Hippocampal formation (tissue), 2 donors: ENCODE data around the gene COL9A3.
A peak's percentile ranks its signal among the peaks of the same experiment; 100 is the strongest.

Experiments used
- DNase-seq, 2 donors: peaks; one replicate each; lab custom pipeline; 2025; lab: John Stamatoyannopoulos, UW

COL9A3 gene

GRCh38 chr20:62778601-62779416, 38.0 kb upstream of the COL9A3 start:
- DNase-seq = no peak

GRCh38 chr20:62779417-62779685, 37.5 kb upstream of the COL9A3 start:
- no peak for DNase-seq

GRCh38 chr20:62780204-62780603, 36.6 kb upstream of the COL9A3 start:
- DNase-seq = no peak

- DNase-seq = no peak
Measured at GRCh38 chr20:62780696-62781095, 36.2 kb upstream of the COL9A3 start.

- no peak for DNase-seq
Measured at GRCh38 chr20:62782149-62782892, 34.5 kb upstream of the COL9A3 start.

GRCh38 chr20:62782893-62783278, 34.0 kb upstream of the COL9A3 start:
- DNase-seq = no peak

- DNase-seq = no peak
Measured at GRCh38 chr20:62784497-62784896, 32.4 kb upstream of the COL9A3 start.

- no peak for DNase-seq
Measured at GRCh38 chr20:62785393-62785792, 31.5 kb upstream of the COL9A3 start.

GRCh38 chr20:62786157-62786556, 30.7 kb upstream of the COL9A3 start:
- DNase-seq = no peak

GRCh38 chr20:62787321-62787720, 29.5 kb upstream of the COL9A3 start:
- DNase-seq = no peak

GRCh38 chr20:62787866-62788265, 29.0 kb upstream of the COL9A3 start:
- no peak for DNase-seq

- peak in 1 of 2 donors; percentile 35 for DNase-seq
Measured at GRCh38 chr20:62788607-62789006, 28.2 kb upstream of the COL9A3 start.

- DNase-seq = no peak
Measured at GRCh38 chr20:62790075-62790474, 26.8 kb upstream of the COL9A3 start.

- DNase-seq = peak; percentile 80 to 89
Measured at GRCh38 chr20:62791301-62792181, 25.3 kb upstream of the COL9A3 start.

GRCh38 chr20:62792182-62792939, 24.5 kb upstream of the COL9A3 start:
- no peak for DNase-seq

- DNase-seq = no peak
Measured at GRCh38 chr20:62792940-62793756, 23.7 kb upstream of the COL9A3 start.

- no peak for DNase-seq
Measured at GRCh38 chr20:62793757-62794006, 23.2 kb upstream of the COL9A3 start.

- DNase-seq = peak; percentile 95
Measured at GRCh38 chr20:62794007-62794724, 22.7 kb upstream of the COL9A3 start.

- peak in 1 of 2 donors; percentile 38 for DNase-seq
Measured at GRCh38 chr20:62795023-62795761, 21.7 kb upstream of the COL9A3 start.
